Measurements from ENCODE around the gene MRNIP.
"Not testable (repeated sequence)": the region's sequence is repeated elsewhere in the genome, so short reads cannot be mapped to it uniquely, and the experiment has no call there.

The MRNIP gene

GRCh38 chr5:179836225-179837019 lies 22.2 kb downstream of the MRNIP start:
- no peak for DNase-seq

GRCh38 chr5:179834871-179835270 lies 23.7 kb downstream of the MRNIP start:
- DNase-seq: not testable (repeated sequence)

GRCh38 chr5:179834120-179834519 lies 24.5 kb downstream of the MRNIP start:
- DNase-seq: no peak

GRCh38 chr5:179833709-179834070 lies 24.9 kb downstream of the MRNIP start:
- no peak for DNase-seq

- DNase-seq: no peak
Observed at GRCh38 chr5:179833056-179833708, 25.4 kb downstream of the MRNIP start.

GRCh38 chr5:179832039-179832745 lies 26.4 kb downstream of the MRNIP start:
- DNase-seq: no peak

- DNase-seq: no peak
Observed at GRCh38 chr5:179830818-179831468, 27.7 kb downstream of the MRNIP start.

- DNase-seq: no peak
Observed at GRCh38 chr5:179829732-179830435, 28.7 kb downstream of the MRNIP start.

GRCh38 chr5:179828756-179829421 lies 29.7 kb downstream of the MRNIP start:
- no peak for DNase-seq

- DNase-seq: no peak
Observed at GRCh38 chr5:179827680-179828079, 30.9 kb downstream of the MRNIP start.

GRCh38 chr5:179825655-179826182 lies 32.9 kb downstream of the MRNIP start:
- no peak for DNase-seq

- DNase-seq: no peak
Observed at GRCh38 chr5:179824745-179825112, 33.9 kb downstream of the MRNIP start.

- DNase-seq: no peak
Observed at GRCh38 chr5:179823937-179824744, 34.5 kb downstream of the MRNIP start.

GRCh38 chr5:179822444-179822990 lies 36.1 kb downstream of the MRNIP start:
- no peak for DNase-seq

- no peak for DNase-seq
Observed at GRCh38 chr5:179822059-179822432, 36.6 kb downstream of the MRNIP start.

GRCh38 chr5:179821298-179822058 lies 37.1 kb downstream of the MRNIP start:
- DNase-seq: peak; percentile 82 to 86

- DNase-seq: peak in 1 of 2 experiments; percentile 54
Observed at GRCh38 chr5:179820483-179821297, 37.9 kb downstream of the MRNIP start, which contains the start of gene SQSTM1. TSS of gene SQSTM1 (plus strand) at chr5:179820905. CDS start at chr5:179820937, 32 bp downstream.

- DNase-seq: no peak
Observed at GRCh38 chr5:179820127-179820482, 38.5 kb downstream of the MRNIP start.

Measured in SHP77 (cell line).